ENCODE data around the gene ST3GAL3.
A peak's percentile ranks its signal among the peaks of the same experiment; 100 is the strongest.

ST3GAL3 gene

GRCh38 chr1:43669878-43670277 is 37.5 kb upstream of the ST3GAL3 start:
- Histone ChIP-seq H3K27me3 (replicated peaks in 2 of 5; ENCODE audit: control insufficient read depth in 4 of 5, insufficient read depth in 5 of 5, low read length in 4 of 5) (no peaks in the 10 kb centered on the region), H3K4me3 (ENCODE audit: control insufficient read depth in 1 of 7, extremely low read depth in 1 of 7, insufficient read depth in 4 of 7, low read depth in 2 of 7, low read length in 6 of 7) (no peak overlapping the region), H3K36me3 (ENCODE audit: control insufficient read depth in 4 of 4, insufficient read depth in 4 of 4, low read length in 3 of 4) (peaks cover 40 to 87% (median 69%) of the 10 kb centered on the region in 4 experiments), H3K9me3 (ENCODE audit: control extremely low read depth in 1 of 5, control insufficient read depth in 4 of 5, insufficient read depth in 2 of 5, low read depth in 1 of 5, low read length in 4 of 5) (no peaks in the 10 kb centered on the region), H3K27ac (ENCODE audit: insufficient read depth in 1 of 2, low read depth in 1 of 2, low read length in 2 of 2, poor library complexity in 1 of 2, severe bottlenecking in 2 of 2) (no peak overlapping the region), H3K4me1 (ENCODE audit: control extremely low read depth in 1 of 4, control insufficient read depth in 4 of 4, insufficient read depth in 4 of 4, low read length in 3 of 4) (no peaks in the 10 kb centered on the region)
- no peak for DNase-seq
- WGBS (ENCODE audit: insufficient coverage), result 92% methylated on average over 5 of the region's 5 CpGs
- ChIA-PET CTCF (no interaction called here), POLR2A (no interaction called here)

- WGBS (ENCODE audit: insufficient coverage), result 90% methylated on average over 1 of the region's 2 CpGs
- DNase-seq, result no peak
- Histone ChIP-seq H3K27me3 (replicated peaks in 2 of 5; ENCODE audit: control insufficient read depth in 4 of 5, insufficient read depth in 5 of 5, low read length in 4 of 5) (no peaks in the 10 kb centered on the region), H3K36me3 (ENCODE audit: control insufficient read depth in 4 of 4, insufficient read depth in 4 of 4, low read length in 3 of 4) (peaks cover 32 to 87% (median 65%) of the 10 kb centered on the region in 4 experiments), H3K9me3 (ENCODE audit: control extremely low read depth in 1 of 5, control insufficient read depth in 4 of 5, insufficient read depth in 2 of 5, low read depth in 1 of 5, low read length in 4 of 5) (no peaks in the 10 kb centered on the region), H3K4me1 (ENCODE audit: control extremely low read depth in 1 of 4, control insufficient read depth in 4 of 4, insufficient read depth in 4 of 4, low read length in 3 of 4) (no peaks in the 10 kb centered on the region), H3K4me3 (ENCODE audit: control insufficient read depth in 1 of 7, extremely low read depth in 1 of 7, insufficient read depth in 4 of 7, low read depth in 2 of 7, low read length in 6 of 7) (no peak overlapping the region), H3K27ac (ENCODE audit: insufficient read depth in 1 of 2, low read depth in 1 of 2, low read length in 2 of 2, poor library complexity in 1 of 2, severe bottlenecking in 2 of 2) (no peak overlapping the region)
- POLR2A ChIA-PET, result no interaction called here
- CTCF ChIA-PET, result interaction anchor here (1.3 kb wide), 1 partner anchor 17 kb away, joined by 3 read pairs; no protein-coding TSS in a partner anchor
These were observed 36.1 kb upstream of the ST3GAL3 start for GRCh38 chr1:43671193-43671592.

- Histone ChIP-seq H3K4me1 (ENCODE audit: control extremely low read depth in 1 of 4, control insufficient read depth in 4 of 4, insufficient read depth in 4 of 4, low read length in 3 of 4) (no peaks in the 10 kb centered on the region), H3K9me3 (ENCODE audit: control extremely low read depth in 1 of 5, control insufficient read depth in 4 of 5, insufficient read depth in 2 of 5, low read depth in 1 of 5, low read length in 4 of 5) (no peaks in the 10 kb centered on the region), H3K27me3 (replicated peaks in 2 of 5; ENCODE audit: control insufficient read depth in 4 of 5, insufficient read depth in 5 of 5, low read length in 4 of 5) (no peaks in the 10 kb centered on the region), H3K36me3 (ENCODE audit: control insufficient read depth in 4 of 4, insufficient read depth in 4 of 4, low read length in 3 of 4) (peaks cover 31 to 85% (median 62%) of the 10 kb centered on the region in 4 experiments), H3K27ac (ENCODE audit: insufficient read depth in 1 of 2, low read depth in 1 of 2, low read length in 2 of 2, poor library complexity in 1 of 2, severe bottlenecking in 2 of 2) (no peak overlapping the region), H3K4me3 (ENCODE audit: control insufficient read depth in 1 of 7, extremely low read depth in 1 of 7, insufficient read depth in 4 of 7, low read depth in 2 of 7, low read length in 6 of 7) (no peak overlapping the region)
- ChIA-PET CTCF (interaction anchor here (1.3 kb wide), 1 partner anchor 16 kb away, joined by 3 read pairs; no protein-coding TSS in a partner anchor), POLR2A (interaction anchor here (0.8 kb wide), 1 partner anchor 16 kb away, joined by 4 read pairs; no protein-coding TSS in a partner anchor)
- DNase-seq, result no peak
- 99% methylated on average over 10 of the region's 10 CpGs for WGBS (ENCODE audit: insufficient coverage)
These were observed 35.6 kb upstream of the ST3GAL3 start for GRCh38 chr1:43671626-43672330.

- Histone ChIP-seq H3K27ac (ENCODE audit: insufficient read depth in 1 of 2, low read depth in 1 of 2, low read length in 2 of 2, poor library complexity in 1 of 2, severe bottlenecking in 2 of 2) (no peak overlapping the region), H3K4me1 (ENCODE audit: control extremely low read depth in 1 of 4, control insufficient read depth in 4 of 4, insufficient read depth in 4 of 4, low read length in 3 of 4) (no peaks in the 10 kb centered on the region), H3K36me3 (ENCODE audit: control insufficient read depth in 4 of 4, insufficient read depth in 4 of 4, low read length in 3 of 4) (peaks cover 30 to 84% (median 59%) of the 10 kb centered on the region in 4 experiments), H3K4me3 (ENCODE audit: control insufficient read depth in 1 of 7, extremely low read depth in 1 of 7, insufficient read depth in 4 of 7, low read depth in 2 of 7, low read length in 6 of 7) (no peak overlapping the region), H3K9me3 (ENCODE audit: control extremely low read depth in 1 of 5, control insufficient read depth in 4 of 5, insufficient read depth in 2 of 5, low read depth in 1 of 5, low read length in 4 of 5) (no peaks in the 10 kb centered on the region), H3K27me3 (replicated peaks in 2 of 5; ENCODE audit: control insufficient read depth in 4 of 5, insufficient read depth in 5 of 5, low read length in 4 of 5) (no peaks in the 10 kb centered on the region)
- CTCF ChIA-PET, result interaction anchor here (1.6 kb wide), 1 partner anchor 17 kb away, joined by 4 read pairs; no protein-coding TSS in a partner anchor
- WGBS (ENCODE audit: insufficient coverage), result 100% methylated on average over 2 of the region's 7 CpGs
- POLR2A ChIA-PET, result no interaction called here
- DNase-seq, result no peak
These were observed 34.1 kb upstream of the ST3GAL3 start for GRCh38 chr1:43673261-43673660.

GRCh38 chr1:43678940-43679339 is 28.4 kb upstream of the ST3GAL3 start:
- H3K9me3 ChIP-seq (ENCODE audit: control extremely low read depth in 1 of 5, control insufficient read depth in 4 of 5, insufficient read depth in 2 of 5, low read depth in 1 of 5, low read length in 4 of 5), result no peaks in the 10 kb centered on the region
- H3K36me3 ChIP-seq (ENCODE audit: control insufficient read depth in 4 of 4, insufficient read depth in 4 of 4, low read length in 3 of 4), result peaks cover 26 to 89% (median 72%) of the 10 kb centered on the region in 4 experiments
- H3K4me3 ChIP-seq (ENCODE audit: control insufficient read depth in 1 of 7, extremely low read depth in 1 of 7, insufficient read depth in 4 of 7, low read depth in 2 of 7, low read length in 6 of 7), result no peak overlapping the region
- ChIA-PET POLR2A (no interaction called here), CTCF (no interaction called here)
- H3K4me1 ChIP-seq (ENCODE audit: control extremely low read depth in 1 of 4, control insufficient read depth in 4 of 4, insufficient read depth in 4 of 4, low read length in 3 of 4), result no peaks in the 10 kb centered on the region
- peak overlapping the region in 1 of 2 experiments; percentile 22 for H3K27ac ChIP-seq (ENCODE audit: insufficient read depth in 1 of 2, low read depth in 1 of 2, low read length in 2 of 2, poor library complexity in 1 of 2, severe bottlenecking in 2 of 2)
- WGBS (ENCODE audit: insufficient coverage), result 100% methylated on average over 1 of the region's 2 CpGs
- no peak for DNase-seq
- H3K27me3 ChIP-seq (replicated peaks in 2 of 5; ENCODE audit: control insufficient read depth in 4 of 5, insufficient read depth in 5 of 5, low read length in 4 of 5), result no peaks in the 10 kb centered on the region

GRCh38 chr1:43683560-43683959 is 23.8 kb upstream of the ST3GAL3 start:
- ChIA-PET CTCF (no interaction called here), POLR2A (interaction anchor here (0.7 to 1.0 kb wide), 2 partner anchors 16 to 30 kb away, joined by 3 to 4 read pairs; no protein-coding TSS in a partner anchor)
- WGBS (ENCODE audit: insufficient coverage), result 100% methylated on average over 3 of the region's 4 CpGs
- no peak for DNase-seq
- no peaks in the 10 kb centered on the region for H3K27me3 ChIP-seq (replicated peaks in 2 of 5; ENCODE audit: control insufficient read depth in 4 of 5, insufficient read depth in 5 of 5, low read length in 4 of 5)
- H3K9me3 ChIP-seq (ENCODE audit: control extremely low read depth in 1 of 5, control insufficient read depth in 4 of 5, insufficient read depth in 2 of 5, low read depth in 1 of 5, low read length in 4 of 5), result no peaks in the 10 kb centered on the region
- H3K4me1 ChIP-seq (ENCODE audit: control extremely low read depth in 1 of 4, control insufficient read depth in 4 of 4, insufficient read depth in 4 of 4, low read length in 3 of 4), result peaks cover 0 to 7% (median 5%) of the 10 kb centered on the region in 4 experiments
- no peak overlapping the region for H3K27ac ChIP-seq (ENCODE audit: insufficient read depth in 1 of 2, low read depth in 1 of 2, low read length in 2 of 2, poor library complexity in 1 of 2, severe bottlenecking in 2 of 2)
- no peak overlapping the region for H3K4me3 ChIP-seq (ENCODE audit: control insufficient read depth in 1 of 7, extremely low read depth in 1 of 7, insufficient read depth in 4 of 7, low read depth in 2 of 7, low read length in 6 of 7)
- H3K36me3 ChIP-seq (ENCODE audit: control insufficient read depth in 4 of 4, insufficient read depth in 4 of 4, low read length in 3 of 4), result peaks cover 26 to 94% (median 76%) of the 10 kb centered on the region in 4 experiments

DNA sequence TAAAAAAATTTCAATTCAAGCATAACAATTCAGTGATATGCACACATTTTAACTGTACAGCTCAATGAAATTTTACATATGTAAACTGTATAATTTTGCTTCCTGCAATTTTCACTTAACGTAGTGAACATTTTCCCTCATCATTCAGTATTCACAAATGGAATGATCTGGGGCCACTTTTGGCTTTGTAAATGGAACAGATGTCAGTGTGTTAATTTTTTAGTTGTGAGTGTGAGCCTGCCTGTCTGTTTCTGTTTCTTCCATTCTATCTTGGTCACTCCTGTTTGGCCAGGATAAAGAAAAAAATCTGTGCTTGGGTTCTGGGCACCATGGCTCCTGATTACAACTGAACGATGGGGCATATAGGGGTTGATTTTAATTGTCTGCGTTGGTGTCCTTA is 20.5 kb upstream of the ST3GAL3 start:
- CTCF ChIA-PET, result interaction anchor here (1.4 to 1.6 kb wide), 2 partner anchors 11 to 36 kb away, joined by 3 to 4 read pairs; partner anchors contain the start of gene KDM4A
- H3K4me1 ChIP-seq (ENCODE audit: control extremely low read depth in 1 of 4, control insufficient read depth in 4 of 4, insufficient read depth in 4 of 4, low read length in 3 of 4), result peaks cover 0 to 13% (median 11%) of the 10 kb centered on the region in 4 experiments
- H3K27ac ChIP-seq (ENCODE audit: insufficient read depth in 1 of 2, low read depth in 1 of 2, low read length in 2 of 2, poor library complexity in 1 of 2, severe bottlenecking in 2 of 2), result no peak overlapping the region
- no peaks in the 10 kb centered on the region for H3K27me3 ChIP-seq (replicated peaks in 2 of 5; ENCODE audit: control insufficient read depth in 4 of 5, insufficient read depth in 5 of 5, low read length in 4 of 5)
- 100% methylated on average over 2 of the region's 3 CpGs for WGBS (ENCODE audit: insufficient coverage)
- H3K36me3 ChIP-seq (ENCODE audit: control insufficient read depth in 4 of 4, insufficient read depth in 4 of 4, low read length in 3 of 4), result peaks cover 31 to 94% (median 80%) of the 10 kb centered on the region in 4 experiments
- no peaks in the 10 kb centered on the region for H3K9me3 ChIP-seq (ENCODE audit: control extremely low read depth in 1 of 5, control insufficient read depth in 4 of 5, insufficient read depth in 2 of 5, low read depth in 1 of 5, low read length in 4 of 5)
- DNase-seq, result no peak
- no peak overlapping the region for H3K4me3 ChIP-seq (ENCODE audit: control insufficient read depth in 1 of 7, extremely low read depth in 1 of 7, insufficient read depth in 4 of 7, low read depth in 2 of 7, low read length in 6 of 7)
- POLR2A ChIA-PET, result no interaction called here
